Measurements from ENCODE around the gene IGFBP2.

Gene IGFBP2

GRCh38 chr2:216683846-216684245, 50.6 kb downstream of the IGFBP2 start:
- DNase-seq (ENCODE audit: low spot score), result peak; percentile 91

- no peak for DNase-seq (ENCODE audit: low spot score)
Observed at GRCh38 chr2:216685327-216685875, 52.2 kb downstream of the IGFBP2 start.

GRCh38 chr2:216687111-216687510, 53.9 kb downstream of the IGFBP2 start:
- no peak for DNase-seq (ENCODE audit: low spot score)

- no peak for DNase-seq (ENCODE audit: low spot score)
Observed at GRCh38 chr2:216687646-216688045, 54.4 kb downstream of the IGFBP2 start.

GRCh38 chr2:216688731-216689340, 55.6 kb downstream of the IGFBP2 start:
- DNase-seq (ENCODE audit: low spot score), result no peak

GRCh38 chr2:216689397-216689796, 56.2 kb downstream of the IGFBP2 start:
- DNase-seq (ENCODE audit: low spot score), result no peak

GRCh38 chr2:216690456-216690852, 57.2 kb downstream of the IGFBP2 start:
- DNase-seq (ENCODE audit: low spot score), result no peak

- peak; percentile 84 for DNase-seq (ENCODE audit: low spot score)
Observed at GRCh38 chr2:216690853-216691741, 57.9 kb downstream of the IGFBP2 start.

GRCh38 chr2:216692636-216693413, 59.6 kb downstream of the IGFBP2 start:
- DNase-seq (ENCODE audit: low spot score), result peak; percentile 89

- no peak for DNase-seq (ENCODE audit: low spot score)
Observed at GRCh38 chr2:216693414-216694080, 60.3 kb downstream of the IGFBP2 start.

- peak; percentile 51 for DNase-seq (ENCODE audit: low spot score)
Observed at GRCh38 chr2:216694082-216694825, 61.0 kb downstream of the IGFBP2 start.

- no peak for DNase-seq (ENCODE audit: low spot score)
Observed at GRCh38 chr2:216694826-216695217, 61.6 kb downstream of the IGFBP2 start.

- peak; percentile 60 for DNase-seq (ENCODE audit: low spot score)
Observed at GRCh38 chr2:216695401-216695821, 62.2 kb downstream of the IGFBP2 start, which contains the start of gene IGFBP5. Gene IGFBP5 (minus strand): TSS chr2:216695549. CDS start chr2:216694775, 774 bp downstream.

GRCh38 chr2:216696321-216696720, 63.1 kb downstream of the IGFBP2 start:
- no peak for DNase-seq (ENCODE audit: low spot score)

- peak; percentile 47 for DNase-seq (ENCODE audit: low spot score)
Observed at GRCh38 chr2:216696751-216697560, 63.7 kb downstream of the IGFBP2 start.

GRCh38 chr2:216698293-216698692, 65.1 kb downstream of the IGFBP2 start:
- no peak for DNase-seq (ENCODE audit: low spot score)

- peak; percentile 70 for DNase-seq (ENCODE audit: low spot score)
Observed at GRCh38 chr2:216698895-216699294, 65.7 kb downstream of the IGFBP2 start.

- no peak for DNase-seq (ENCODE audit: low spot score)
Observed at GRCh38 chr2:216700088-216700567, 66.9 kb downstream of the IGFBP2 start.

- DNase-seq (ENCODE audit: low spot score), result no peak
Observed at GRCh38 chr2:216700781-216701180, 67.6 kb downstream of the IGFBP2 start.

GRCh38 chr2:216701544-216701943, 68.3 kb downstream of the IGFBP2 start:
- no peak for DNase-seq (ENCODE audit: low spot score)

All from GM03348 (cell line).